Glutamatergic neuron (in vitro differentiated cells): ENCODE measurements around the gene APOA1. TPM values are rescaled to one million over a fixed set of nuclear protein-coding genes. Genes with fewer than 3 reads are reported as not detected.

Experiments used
- DNase-seq: peaks from one replicate; pipeline ENCODE4 v3.0.0; 2022
- H3K27ac Mint-ChIP-seq: one replicate; pipeline ENCODE4 v1.8.0; 2020; ENCODE audit warnings: mild to moderate bottlenecking, mixed read lengths, inconsistent platforms; ENCODE audit not compliant: unreplicated experiment
- H3K27me3 Mint-ChIP-seq: one replicate; pipeline ENCODE4 v1.8.0; 2020; ENCODE audit warnings: mild to moderate bottlenecking, moderate library complexity, mixed read lengths, inconsistent platforms; ENCODE audit not compliant: unreplicated experiment
- H3K36me3 Mint-ChIP-seq: one replicate; pipeline ENCODE4 v1.8.0; 2020; ENCODE audit warnings: mild to moderate bottlenecking, mixed read lengths, inconsistent platforms; ENCODE audit not compliant: unreplicated experiment
- H3K4me1 Mint-ChIP-seq: one replicate; pipeline ENCODE4 v1.8.0; 2020; ENCODE audit warnings: mild to moderate bottlenecking, low read depth, mixed read lengths, inconsistent platforms; ENCODE audit not compliant: unreplicated experiment
- H3K4me3 Mint-ChIP-seq: one replicate; pipeline ENCODE4 v1.8.0; 2020; ENCODE audit warnings: mild to moderate bottlenecking, mixed read lengths, inconsistent platforms; ENCODE audit not compliant: unreplicated experiment
- H3K9me3 Mint-ChIP-seq: one replicate; pipeline ENCODE4 v1.8.0; 2020; ENCODE audit warnings: mild to moderate bottlenecking, moderate library complexity, mixed read lengths, inconsistent platforms; ENCODE audit not compliant: unreplicated experiment
- CTCF ChIP-seq: fragments of 200-600 bp; sonication (generic); IDR thresholded peaks from one replicate; pipeline ENCODE4 v1.5.0; 2021; ENCODE audit not compliant: partially characterized antibody, unreplicated experiment
- total RNA-seq: library from RNA; stranded (reverse); fragmentation: NEBNext Ultra II Directional; extraction: Animal tissue kit (Norgen Biotek cat#: 25700); gene quantifications from one replicate; pipeline ENCODE4 v1.2.1, GENCODE V29; 2021; ENCODE audit not compliant: unreplicated experiment

The APOA1 gene
- total RNA-seq, 1 donor from 2014 or later: not detected

- Mint-ChIP-seq H3K36me3 (no peaks in the 10 kb centered on the region), H3K4me1 (no peaks in the 10 kb centered on the region), H3K4me3 (no peak overlapping the region), H3K9me3 (no peaks in the 10 kb centered on the region), H3K27me3 (no peaks in the 10 kb centered on the region), H3K27ac (no peak overlapping the region)
- no peak for DNase-seq
- TF ChIP-seq CTCF: peak; percentile 26
Observed at GRCh38 chr11:116879800-116880625, 42.6 kb upstream of the APOA1 start.

GRCh38 chr11:116876656-116877055, 39.2 kb upstream of the APOA1 start:
- no peaks in the 10 kb centered on the region for H3K4me1 Mint-ChIP-seq
- H3K27ac Mint-ChIP-seq: no peak overlapping the region
- DNase-seq: no peak

GRCh38 chr11:116875194-116875593, 37.8 kb upstream of the APOA1 start:
- H3K27ac Mint-ChIP-seq: no peak overlapping the region
- no peaks in the 10 kb centered on the region for H3K36me3 Mint-ChIP-seq
- DNase-seq: no peak
- H3K9me3 Mint-ChIP-seq: peaks cover 1% of the 10 kb centered on the region
- H3K4me3 Mint-ChIP-seq: no peak overlapping the region
- H3K27me3 Mint-ChIP-seq: no peaks in the 10 kb centered on the region
- no peaks in the 10 kb centered on the region for H3K4me1 Mint-ChIP-seq
- TF ChIP-seq CTCF: no peak

More at GRCh38 chr11:116876656-116877055, 39.2 kb upstream of the APOA1 start:
- Mint-ChIP-seq H3K9me3 (peaks cover 1% of the 10 kb centered on the region), H3K27me3 (no peaks in the 10 kb centered on the region), H3K4me3 (no peak overlapping the region), H3K36me3 (no peaks in the 10 kb centered on the region)
- TF ChIP-seq CTCF: no peak

- TF ChIP-seq CTCF: no peak
- no peaks in the 10 kb centered on the region for H3K27me3 Mint-ChIP-seq
- no peaks in the 10 kb centered on the region for H3K36me3 Mint-ChIP-seq
- no peak for DNase-seq
- no peak overlapping the region for H3K27ac Mint-ChIP-seq
- H3K4me1 Mint-ChIP-seq: no peaks in the 10 kb centered on the region
- H3K9me3 Mint-ChIP-seq: peaks cover 1% of the 10 kb centered on the region
- H3K4me3 Mint-ChIP-seq: no peak overlapping the region
Observed at GRCh38 chr11:116874251-116874650, 36.8 kb upstream of the APOA1 start.

GRCh38 chr11:116873381-116873780, 36.0 kb upstream of the APOA1 start:
- Mint-ChIP-seq H3K27ac (no peak overlapping the region), H3K27me3 (no peaks in the 10 kb centered on the region), H3K9me3 (peaks cover 1% of the 10 kb centered on the region), H3K4me1 (no peaks in the 10 kb centered on the region), H3K36me3 (no peaks in the 10 kb centered on the region), H3K4me3 (no peak overlapping the region)
- DNase-seq: no peak
- no peak for TF ChIP-seq CTCF
